HepG2 (cell line): ENCODE data around the gene CLIP2. TPM values are rescaled to one million over a fixed set of nuclear protein-coding genes. Genes with fewer than 3 reads are reported as not detected.

ENCODE experiments used
- ATAC-seq: fragments of 200-7000 bp; cut with Tn5 transposase; 3 replicates; pipeline ENCODE4 v1.9.1; 2020; ENCODE audit warnings: mild to moderate bottlenecking, moderate library complexity
- BruUV-seq: library from RNA; stranded (reverse); fragments of 400-500 nt; replicated peaks from 2 replicates; lab custom pipeline; 2021; lab: Mats Ljungman, UMichigan
- CTCF ChIA-PET: fragments of 300-600 bp; formaldehyde crosslinking; extraction: SDS; loops from one replicate; lab custom pipeline; 2021; ENCODE audit warnings: low total read pairs, inconsistent platforms, low intra/inter-chr PET ratio; lab: Yijun Ruan, JAX
- POLR2A ChIA-PET: fragments of 350-600 bp; sonication (Branson Sonifier 250); formaldehyde crosslinking; loops from one replicate; lab custom pipeline; 2020; ENCODE audit warnings: antibody characterized with exemption, inconsistent platforms; lab: Yijun Ruan, JAX
- DNase-seq: peaks from one replicate; pipeline ENCODE4 v3.0.0-alpha.2; 2015; ENCODE audit warnings: low spot score
- FAIRE-seq: peaks from 3 replicates; lab custom pipeline; 2011; peaks lifted over from hg19 to GRCh38; lab: Jason Lieb, UNC
- H2AFZ ChIP-seq: one replicate; pipeline ENCODE4 v1.6.1; 2011; ENCODE audit warnings: low read length, inconsistent platforms
- H3K27ac ChIP-seq: fragments of 300-600 bp; 3 replicates; pipeline ENCODE4 v1.8.0; 2011; ENCODE audit warnings: mixed run types, mild to moderate bottlenecking, mixed read lengths, low read length, inconsistent platforms; ENCODE audit not compliant: insufficient read depth; ENCODE audit errors: extremely low read length
- H3K27me3 ChIP-seq, 2 experiments: fragments of 200-600 bp in 1 of 2; 2 replicates in 1 of 2; 3 replicates in 1 of 2; pipeline versions ENCODE4 v1.6.0 to v1.8.0; 2011; ENCODE audit warnings: low read length in 2 of 2, mild to moderate bottlenecking in 2 of 2, moderate library complexity in 2 of 2, inconsistent platforms in 1 of 2; ENCODE audit not compliant: insufficient read depth in 2 of 2, control insufficient read depth in 1 of 2
- H3K36me3 ChIP-seq, 2 experiments: fragments of 200-600 bp in 1 of 2; replicated peaks in 1 of 2; 2 replicates in 1 of 2; 3 replicates in 1 of 2; pipeline versions ENCODE4 v1.5.1 to v1.8.0; 2011; ENCODE audit warnings: low read length in 2 of 2, inconsistent platforms in 1 of 2; ENCODE audit not compliant: insufficient read depth in 2 of 2, control insufficient read depth in 1 of 2
- H3K4me1 ChIP-seq: 2 replicates; pipeline ENCODE4 v1.5.1; 2012; ENCODE audit warnings: low read length, inconsistent platforms; ENCODE audit not compliant: insufficient read depth
- H3K4me2 ChIP-seq: 2 replicates; pipeline ENCODE4 v1.6.0; 2011; ENCODE audit warnings: low read depth, low read length, inconsistent platforms
- H3K4me3 ChIP-seq, 3 experiments: fragments of 200-600 bp in 1 of 3; sonication (generic), shearing (Covaris generic) in 1 of 3; replicated peaks in 1 of 3; 2 replicates each; pipeline ENCODE4 v1.5.1; 2011 to 2016; ENCODE audit warnings: low read length in 3 of 3, inconsistent platforms in 2 of 3, low read depth in 2 of 3, mild to moderate bottlenecking in 2 of 3, control low read depth in 1 of 3, mixed read lengths in 1 of 3; ENCODE audit not compliant: insufficient read depth in 1 of 3
- H3K79me2 ChIP-seq: one replicate; pipeline ENCODE4 v1.6.1; 2011; ENCODE audit warnings: low read length, inconsistent platforms; ENCODE audit not compliant: insufficient read depth
- H3K9ac ChIP-seq: 2 replicates; pipeline ENCODE4 v1.6.0; 2011; ENCODE audit warnings: mild to moderate bottlenecking, low read depth, low read length, inconsistent platforms; ENCODE audit not compliant: insufficient read depth
- H3K9me3 ChIP-seq: 2 replicates; pipeline ENCODE4 v1.5.1; 2012; ENCODE audit warnings: mild to moderate bottlenecking, low read length
- H4K20me1 ChIP-seq: 2 replicates; pipeline ENCODE4 v1.6.0; 2011; ENCODE audit warnings: inconsistent platforms, mild to moderate bottlenecking, low read length, moderate library complexity; ENCODE audit not compliant: insufficient read depth
- ADNP ChIP-seq: sonication (generic); formaldehyde crosslinking; IDR thresholded peaks from 2 replicates; pipeline ENCODE4 v1.4.0; 2020; ENCODE audit warnings: missing genetic modification reagents
- CHD4 ChIP-seq: fragments of 200-600 bp; sonication (generic); IDR thresholded peaks from 2 replicates; pipeline ENCODE4 v1.7.0; 2017; ENCODE audit warnings: mild to moderate bottlenecking, low read length, borderline replicate concordance
- KDM4B ChIP-seq: sonication (generic); formaldehyde crosslinking; IDR thresholded peaks from 2 replicates; pipeline ENCODE4 v1.4.0; 2020; ENCODE audit warnings: missing genetic modification reagents
- MXD4 ChIP-seq: IDR thresholded peaks from 2 replicates; pipeline ENCODE4 v1.6.1; 2016; ENCODE audit warnings: mild to moderate bottlenecking, missing biosample characterization, missing genetic modification reagents
- PHF20 ChIP-seq: sonication (generic); formaldehyde crosslinking; IDR thresholded peaks from 2 replicates; pipeline ENCODE4 v1.5.0; 2020; ENCODE audit warnings: mild to moderate bottlenecking, missing genetic modification reagents
- ZNF121 ChIP-seq: sonication (generic); formaldehyde crosslinking; IDR thresholded peaks from 2 replicates; pipeline ENCODE4 v1.5.0; 2020; ENCODE audit warnings: mild to moderate bottlenecking, missing genetic modification reagents
- WGBS: methylation state at CpG from one replicate; pipeline ENCODE4 v1.1.6; 2017; ENCODE audit warnings: low lambda C conversion rate; 5-methylcytosine and 5-hydroxymethylcytosine counted together
- in situ Hi-C: cut with HindIII; loops from 2 replicates; pipeline ENCODE4 v1.10.0; 2017; ENCODE audit warnings: low pct_unique_long_range_greater_than_20kb; ENCODE audit not compliant: extremely low pct_ligation_motif_present
- intact Hi-C: fragments of 100-400 bp; cut with micrococcal nuclease; formaldehyde crosslinking; loops from one replicate; pipeline ENCODE4 v1.10.0; 2022; ENCODE audit not compliant: unreplicated experiment
- polyA plus RNA-seq, 8 experiments: library from polyadenylated mRNA; depleted of rRNA in 3 of 8; stranded (reverse) in 7 of 8; unstranded in 1 of 8; fragments of >200 nt; fragmentation: Illumina TruSeq in 4 of 8; extraction: Trizol in 4 of 8; gene quantifications; 2 replicates each; pipeline versions ENCODE4 v1.2.1 to v1.2.3, GENCODE V29; 2011 to 2016; ENCODE audit warnings: low read depth in 4 of 8, missing spikeins in 1 of 8, mixed read lengths in 1 of 8; ENCODE audit not compliant: insufficient read depth in 1 of 8
- total RNA-seq, 5 experiments: library from RNA; depleted of rRNA; stranded (reverse); fragments of >200 nt; fragmentation: Illumina TruSeq; extraction: Trizol; gene quantifications; 2 replicates each; pipeline ENCODE4 v1.2.3, GENCODE V29; 2016; ENCODE audit warnings: low read depth in 1 of 5
- TF ChIP-seq, protein P1 (sequence below), 2 experiments: fragments of 450-650 bp in 1 of 2; sonication (generic) in 1 of 2; formaldehyde crosslinking; IDR thresholded peaks; 2 replicates each; pipeline versions ENCODE4 v1.5.0 to v1.8.0; 2020 to 2022; ENCODE audit warnings: mild to moderate bottlenecking in 1 of 2, missing genetic modification reagents in 1 of 2
- TF ChIP-seq, protein P2 (sequence below): IDR thresholded peaks from 2 replicates; pipeline ENCODE4 v1.6.1; 2012; ENCODE audit warnings: low read depth, low read length, improper control_type of control experiment

The CLIP2 gene
- total and polyA plus RNA-seq, 2 of the 13 experiments (the other 11 are each of a cell fraction or from before 2014, with no cell fraction given): 6.5 to 17.4 TPM

GRCh38 chr7:74246497-74246896, 42.7 kb upstream of the CLIP2 start (continued):
- TF ChIP-seq PHF20 (CRISPR knock-in tag) (no peak), KDM4B (CRISPR knock-in tag) (no peak)
- TF ChIP-seq, protein P1, sequence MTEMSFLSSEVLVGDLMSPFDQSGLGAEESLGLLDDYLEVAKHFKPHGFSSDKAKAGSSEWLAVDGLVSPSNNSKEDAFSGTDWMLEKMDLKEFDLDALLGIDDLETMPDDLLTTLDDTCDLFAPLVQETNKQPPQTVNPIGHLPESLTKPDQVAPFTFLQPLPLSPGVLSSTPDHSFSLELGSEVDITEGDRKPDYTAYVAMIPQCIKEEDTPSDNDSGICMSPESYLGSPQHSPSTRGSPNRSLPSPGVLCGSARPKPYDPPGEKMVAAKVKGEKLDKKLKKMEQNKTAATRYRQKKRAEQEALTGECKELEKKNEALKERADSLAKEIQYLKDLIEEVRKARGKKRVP (CRISPR knock-in tag; IDR thresholded peaks at IDR 0.05): no peak
- TF ChIP-seq, all 625 proteins: peak for 0

DNA sequence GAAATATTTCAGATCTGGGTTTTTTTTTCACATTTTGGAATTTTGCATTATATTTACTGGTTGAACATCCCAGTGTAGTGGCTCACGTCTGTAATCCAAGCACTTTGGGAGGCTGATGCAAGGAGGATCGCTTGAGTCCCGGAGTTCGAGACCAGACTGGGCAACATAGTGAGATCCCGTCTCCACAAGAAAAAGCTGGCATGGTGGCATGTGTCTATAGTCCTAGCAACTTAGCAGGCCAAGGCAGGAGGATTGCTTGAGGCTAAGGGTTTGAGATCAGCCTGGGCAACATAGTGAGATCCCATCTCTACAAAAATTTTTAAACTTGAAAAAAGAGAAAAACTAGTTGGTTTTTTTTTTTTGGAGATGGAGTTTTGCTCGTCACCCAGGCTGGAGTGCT, 41.1 kb upstream of the CLIP2 start:
- no peak overlapping the region for H3K4me3 ChIP-seq
- no peaks in the 10 kb centered on the region for H3K27me3 ChIP-seq
- ChIA-PET CTCF (no interaction called here), POLR2A (no interaction called here)
- TF ChIP-seq MXD4 (CRISPR knock-in tag) (no peak), ADNP (CRISPR knock-in tag) (no peak), ZNF121 (CRISPR knock-in tag) (peak; percentile 79; the same call in 1 of the 2 replicates), CHD4 (no peak)
- TF ChIP-seq, protein P2, sequence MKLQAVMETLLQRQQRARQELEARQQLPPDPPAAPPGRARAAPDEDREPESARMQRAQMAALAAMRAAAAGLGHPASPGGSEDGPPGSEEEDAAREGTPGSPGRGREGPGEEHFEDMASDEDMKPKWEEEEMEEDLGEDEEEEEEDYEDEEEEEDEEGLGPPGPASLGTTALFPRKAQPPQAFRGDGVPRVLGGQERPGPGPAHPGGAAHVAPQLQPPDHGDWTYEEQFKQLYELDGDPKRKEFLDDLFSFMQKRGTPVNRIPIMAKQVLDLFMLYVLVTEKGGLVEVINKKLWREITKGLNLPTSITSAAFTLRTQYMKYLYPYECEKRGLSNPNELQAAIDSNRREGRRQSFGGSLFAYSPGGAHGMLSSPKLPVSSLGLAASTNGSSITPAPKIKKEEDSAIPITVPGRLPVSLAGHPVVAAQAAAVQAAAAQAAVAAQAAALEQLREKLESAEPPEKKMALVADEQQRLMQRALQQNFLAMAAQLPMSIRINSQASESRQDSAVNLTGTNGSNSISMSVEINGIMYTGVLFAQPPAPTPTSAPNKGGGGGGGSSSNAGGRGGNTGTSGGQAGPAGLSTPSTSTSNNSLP: no peak
- no peak overlapping the region for H3K4me2 ChIP-seq
- BruUV-seq: no TSS peak
- no peaks in the 10 kb centered on the region for H3K9me3 ChIP-seq
- H4K20me1 ChIP-seq: no peaks in the 10 kb centered on the region
- DNase-seq (no peak), ATAC-seq (no peak), FAIRE-seq (no peak)
- peaks cover 3 to 46% of the 10 kb centered on the region in 2 experiments; a peak in 3 of 5 replicates for H3K36me3 ChIP-seq
- 99% methylated on average over 6 of the region's 6 CpGs for WGBS
- no peak overlapping the region for H3K9ac ChIP-seq
- H3K79me2 ChIP-seq: peaks cover 3% of the 10 kb centered on the region
- no peak overlapping the region for H3K27ac ChIP-seq
- no peak overlapping the region for H2AFZ ChIP-seq
- in situ Hi-C loops: no loop called here
- peaks cover 27% of the 10 kb centered on the region for H3K4me1 ChIP-seq
- intact Hi-C loops: no loop called here
